GM21825 (cell line): Measurements from ENCODE around the gene GPI.
"Not testable (repeated sequence)": the region's sequence is repeated elsewhere in the genome, so short reads cannot be mapped to it uniquely, and the experiment has no call there.

Experiments used
- ATAC-seq: cut with Tn5 transposase; IDR thresholded peaks from one replicate; pipeline ENCODE4 v1.9.1; 2021; ENCODE audit warnings: mild to moderate bottlenecking, moderate library complexity; ENCODE audit not compliant: unreplicated experiment

The GPI gene

GRCh38 chr19:34364830-34365462, at the start of gene GPI:
Gene GPI (plus strand): TSS chr19:34365196. CDS start chr19:34365267, 71 bp downstream.
- peak; percentile 47 for ATAC-seq

GRCh38 chr19:34316247-34316646, 48.7 kb upstream of the GPI start:
- ATAC-seq, result no peak

- ATAC-seq, result no peak
Observed at GRCh38 chr19:34316741-34317301, 48.2 kb upstream of the GPI start.

GRCh38 chr19:34317311-34317927, 47.6 kb upstream of the GPI start:
- ATAC-seq, result no peak

- no peak for ATAC-seq
Observed at GRCh38 chr19:34319230-34319585, 45.8 kb upstream of the GPI start.

GRCh38 chr19:34319785-34320184, 45.2 kb upstream of the GPI start:
- no peak for ATAC-seq

- ATAC-seq, result no peak
Observed at GRCh38 chr19:34320277-34320676, 44.7 kb upstream of the GPI start.

GRCh38 chr19:34321735-34322134, 43.3 kb upstream of the GPI start:
- ATAC-seq, result no peak

GRCh38 chr19:34323433-34324204, 41.4 kb upstream of the GPI start:
- no peak for ATAC-seq

- no peak for ATAC-seq
Observed at GRCh38 chr19:34324320-34324719, 40.7 kb upstream of the GPI start.

- ATAC-seq, result no peak
Observed at GRCh38 chr19:34325181-34325580, 39.8 kb upstream of the GPI start.

- no peak for ATAC-seq
Observed at GRCh38 chr19:34325981-34326787, 38.8 kb upstream of the GPI start.

- no peak for ATAC-seq
Observed at GRCh38 chr19:34327851-34328250, 37.1 kb upstream of the GPI start.

- ATAC-seq, result no peak
Observed at GRCh38 chr19:34328982-34329381, 36.0 kb upstream of the GPI start.

GRCh38 chr19:34330116-34330515, 34.9 kb upstream of the GPI start:
- no peak for ATAC-seq

GRCh38 chr19:34330596-34330995, 34.4 kb upstream of the GPI start:
- not testable (repeated sequence) for ATAC-seq

GRCh38 chr19:34331596-34331995, 33.4 kb upstream of the GPI start:
- not testable (repeated sequence) for ATAC-seq

GRCh38 chr19:34332027-34332760, 32.8 kb upstream of the GPI start:
- ATAC-seq, result no peak

- ATAC-seq, result no peak
Observed at GRCh38 chr19:34335914-34336313, 29.1 kb upstream of the GPI start.

- ATAC-seq, result no peak
Observed at GRCh38 chr19:34336781-34337271, 28.2 kb upstream of the GPI start.
